NT2/D1 (cell line): ENCODE data around the gene MRPL36.

Source experiments
- DNase-seq: peaks from one replicate; pipeline ENCODE4 v3.0.0-alpha.2; 2011; ENCODE audit warnings: low read depth, low spot score
- H3K27me3 ChIP-seq: 2 replicates; pipeline ENCODE4 v1.6.0; 2011; ENCODE audit warnings: mild to moderate bottlenecking; ENCODE audit not compliant: insufficient read length, insufficient read depth
- H3K36me3 ChIP-seq: 2 replicates; pipeline ENCODE4 v1.6.1; 2011; ENCODE audit warnings: mild to moderate bottlenecking, low read length, mixed read lengths; ENCODE audit not compliant: insufficient read depth, insufficient read length
- H3K4me1 ChIP-seq: 2 replicates; pipeline ENCODE4 v1.5.1; 2011; ENCODE audit not compliant: insufficient read depth, insufficient read length
- H3K4me3 ChIP-seq: 2 replicates; pipeline ENCODE4 v1.5.1; 2011; ENCODE audit warnings: low read depth; ENCODE audit not compliant: insufficient read length
- H3K9ac ChIP-seq: 2 replicates; pipeline ENCODE4 v1.6.0; 2011; ENCODE audit warnings: low read depth; ENCODE audit not compliant: insufficient read length
- H3K9me3 ChIP-seq: 2 replicates; pipeline ENCODE4 v1.5.1; 2011; ENCODE audit warnings: mild to moderate bottlenecking, low read length; ENCODE audit not compliant: insufficient read depth
- SUZ12 ChIP-seq: IDR thresholded peaks from 2 replicates; pipeline ENCODE4 v1.6.1; 2011; ENCODE audit not compliant: insufficient read length, insufficient read depth; ENCODE audit errors: extremely low read depth
- YY1 ChIP-seq: IDR thresholded peaks from 2 replicates; pipeline ENCODE4 v1.6.1; 2011; ENCODE audit not compliant: insufficient read length, insufficient read depth
- ZNF274 ChIP-seq: IDR thresholded peaks from 2 replicates; pipeline ENCODE4 v1.6.1; 2011; ENCODE audit warnings: mild to moderate bottlenecking, low read depth, low read length

Gene MRPL36

GRCh38 chr5:1835431-1835830 is 35.8 kb upstream of the MRPL36 start:
- no peaks in the 10 kb centered on the region for H3K36me3 ChIP-seq
- peaks cover 14% of the 10 kb centered on the region for H3K4me1 ChIP-seq
- no peak overlapping the region for H3K9ac ChIP-seq
- no peak for DNase-seq
- no peaks in the 10 kb centered on the region for H3K9me3 ChIP-seq
- H3K27me3 ChIP-seq: no peaks in the 10 kb centered on the region
- H3K4me3 ChIP-seq: no peak overlapping the region
- TF ChIP-seq ZNF274 (no peak), SUZ12 (no peak), YY1 (no peak)

- H3K27me3 ChIP-seq: no peaks in the 10 kb centered on the region
- TF ChIP-seq YY1 (no peak), SUZ12 (no peak), ZNF274 (no peak)
- no peak overlapping the region for H3K4me3 ChIP-seq
- H3K9ac ChIP-seq: no peak overlapping the region
- H3K9me3 ChIP-seq: no peaks in the 10 kb centered on the region
- no peaks in the 10 kb centered on the region for H3K36me3 ChIP-seq
- no peak for DNase-seq
- H3K4me1 ChIP-seq: peaks cover 14% of the 10 kb centered on the region
Measured at GRCh38 chr5:1834721-1835429, 35.2 kb upstream of the MRPL36 start.

GRCh38 chr5:1834022-1834551 is 34.5 kb upstream of the MRPL36 start:
- DNase-seq: no peak
- H3K36me3 ChIP-seq: no peaks in the 10 kb centered on the region
- TF ChIP-seq ZNF274: no peak
- no peak for TF ChIP-seq SUZ12
- no peak for TF ChIP-seq YY1
- no peaks in the 10 kb centered on the region for H3K9me3 ChIP-seq
- H3K27me3 ChIP-seq: no peaks in the 10 kb centered on the region
- H3K4me1 ChIP-seq: peaks cover 14% of the 10 kb centered on the region
- H3K9ac ChIP-seq: no peak overlapping the region
- H3K4me3 ChIP-seq: no peak overlapping the region

GRCh38 chr5:1833264-1834021 is 33.8 kb upstream of the MRPL36 start:
- Histone ChIP-seq H3K9me3 (no peaks in the 10 kb centered on the region), H3K4me1 (peaks cover 14% of the 10 kb centered on the region), H3K4me3 (no peak overlapping the region), H3K36me3 (no peaks in the 10 kb centered on the region), H3K9ac (no peak overlapping the region), H3K27me3 (no peaks in the 10 kb centered on the region)
- DNase-seq: no peak
- TF ChIP-seq SUZ12 (no peak), YY1 (no peak), ZNF274 (no peak)

- Histone ChIP-seq H3K4me1 (peaks cover 17% of the 10 kb centered on the region), H3K27me3 (no peaks in the 10 kb centered on the region), H3K36me3 (no peaks in the 10 kb centered on the region), H3K9me3 (no peaks in the 10 kb centered on the region), H3K4me3 (no peak overlapping the region), H3K9ac (no peak overlapping the region)
- TF ChIP-seq YY1: no peak
- no peak for TF ChIP-seq SUZ12
- no peak for TF ChIP-seq ZNF274
- no peak for DNase-seq
Measured at GRCh38 chr5:1832511-1833250, 33.0 kb upstream of the MRPL36 start.

- Histone ChIP-seq H3K4me1 (peaks cover 14% of the 10 kb centered on the region), H3K9ac (no peak overlapping the region), H3K36me3 (peaks cover 4% of the 10 kb centered on the region), H3K4me3 (no peak overlapping the region), H3K9me3 (no peaks in the 10 kb centered on the region), H3K27me3 (no peaks in the 10 kb centered on the region)
- TF ChIP-seq YY1: no peak
- no peak for DNase-seq
Measured at GRCh38 chr5:1831677-1832313, 32.2 kb upstream of the MRPL36 start.

GRCh38 chr5:1831257-1831656 is 31.6 kb upstream of the MRPL36 start:
- Histone ChIP-seq H3K4me3 (no peak overlapping the region), H3K4me1 (peaks cover 14% of the 10 kb centered on the region), H3K9me3 (no peaks in the 10 kb centered on the region), H3K9ac (no peak overlapping the region), H3K27me3 (no peaks in the 10 kb centered on the region), H3K36me3 (peaks cover 9% of the 10 kb centered on the region)
- no peak for TF ChIP-seq YY1
- TF ChIP-seq ZNF274: no peak
- DNase-seq: no peak
